Endodermal cell (in vitro differentiated cells): ENCODE data around the gene FTCD. TPM values are rescaled to one million over a fixed set of nuclear protein-coding genes. Genes with fewer than 3 reads are reported as not detected.

Source experiments
- DNase-seq: peaks from one replicate; pipeline ENCODE4 v3.0.0-alpha.2; 2017
- H3K27ac ChIP-seq: 2 replicates; pipeline ENCODE4 v1.5.1; 2013; ENCODE audit warnings: mild to moderate bottlenecking, low read depth, low read length, moderate library complexity
- H3K27me3 ChIP-seq: 2 replicates; pipeline ENCODE4 v1.6.1; 2013; ENCODE audit warnings: mild to moderate bottlenecking, low read length, moderate library complexity; ENCODE audit not compliant: insufficient read depth, control insufficient read depth, poor library complexity, severe bottlenecking
- H3K36me3 ChIP-seq: 2 replicates; pipeline ENCODE4 v1.7.0; 2013; ENCODE audit warnings: mild to moderate bottlenecking, low read length, moderate library complexity; ENCODE audit not compliant: control insufficient read depth, insufficient read depth
- H3K4me1 ChIP-seq: one replicate; pipeline ENCODE4 v1.7.0; 2013; ENCODE audit warnings: low read length; ENCODE audit not compliant: control insufficient read depth, insufficient read depth
- H3K4me3 ChIP-seq: 2 replicates; pipeline ENCODE4 v1.5.1; 2013; ENCODE audit warnings: mild to moderate bottlenecking, low read length, moderate library complexity
- H3K9ac ChIP-seq: 2 replicates; pipeline ENCODE4 v1.6.1; 2013; ENCODE audit warnings: mild to moderate bottlenecking, low read length, moderate library complexity; ENCODE audit not compliant: poor library complexity, severe bottlenecking; ENCODE audit errors: extremely low read depth
- H3K9me3 ChIP-seq: 2 replicates; pipeline ENCODE4 v1.6.1; 2013; ENCODE audit warnings: mild to moderate bottlenecking, low read length, moderate library complexity; ENCODE audit not compliant: control insufficient read depth
- H3K27ac Mint-ChIP-seq: 2 replicates; pipeline ENCODE4 v1.8.0; 2020; ENCODE audit warnings: mixed read lengths
- H3K27me3 Mint-ChIP-seq: 2 replicates; pipeline ENCODE4 v1.8.0; 2021; ENCODE audit warnings: mild to moderate bottlenecking, mixed read lengths; ENCODE audit not compliant: insufficient read depth
- H3K36me3 Mint-ChIP-seq: 2 replicates; pipeline ENCODE4 v1.8.0; 2020; ENCODE audit warnings: low read depth, mixed read lengths
- H3K4me1 Mint-ChIP-seq: 2 replicates; pipeline ENCODE4 v1.8.0; 2020; ENCODE audit warnings: mixed read lengths
- H3K4me3 Mint-ChIP-seq: 2 replicates; pipeline ENCODE4 v1.8.0; 2020; ENCODE audit warnings: mild to moderate bottlenecking, moderate library complexity, mixed read lengths
- H3K9me3 Mint-ChIP-seq: 2 replicates; pipeline ENCODE4 v1.8.0; 2020; ENCODE audit warnings: mild to moderate bottlenecking, mixed read lengths
- CTCF ChIP-seq: fragments of 200-600 bp; sonication (generic); conservative IDR thresholded peaks from 2 replicates; pipeline ENCODE4 v1.5.0; 2021; ENCODE audit warnings: antibody characterized with exemption, mild to moderate bottlenecking
- WGBS, 2 experiments: methylation state at CpG; one replicate each; pipeline versions ENCODE4 v1.1.5 to v1.1.7; 2013; ENCODE audit warnings: missing lambda C conversion rate in 2 of 2, mixed read lengths in 1 of 2; ENCODE audit not compliant: insufficient coverage in 1 of 2, insufficient read length in 1 of 2; 5-methylcytosine and 5-hydroxymethylcytosine counted together
- total RNA-seq, 2 donors: library from RNA; stranded (reverse); fragmentation: NEBNext Ultra II Directional in 1 of 2; extraction: Animal tissue kit (Norgen Biotek cat#: 25700) in 1 of 2; gene quantifications; 2 replicates in 1 of 2; 3 replicates in 1 of 2; pipeline ENCODE4 v1.2.1, GENCODE V29; 2021

The FTCD gene
- total RNA-seq, 2 donors from 2014 or later, result 3.5 to 4.6 TPM

GRCh38 chr21:46093668-46094400 lies 61.5 kb downstream of the FTCD start:
- no peak for TF ChIP-seq CTCF
- H3K27ac ChIP-seq, result no peak overlapping the region
- Mint-ChIP-seq H3K36me3 (no peaks in the 10 kb centered on the region), H3K9me3 (peaks cover 33% of the 10 kb centered on the region), H3K27me3 (peaks cover 3% of the 10 kb centered on the region), H3K27ac (no peak overlapping the region), H3K4me1 (peaks cover 3% of the 10 kb centered on the region), H3K4me3 (no peak overlapping the region)
- no peaks in the 10 kb centered on the region for H3K9me3 ChIP-seq
- H3K27me3 ChIP-seq, result no peaks in the 10 kb centered on the region
- no peak overlapping the region for H3K4me3 ChIP-seq
- H3K9ac ChIP-seq, result no peak overlapping the region
- 87 to 92% methylated on average over 5 to 11 of the region's 11 CpGs for WGBS, 2 experiments
- no peaks in the 10 kb centered on the region for H3K4me1 ChIP-seq
- peak; percentile 50 for DNase-seq
- H3K36me3 ChIP-seq, result no peaks in the 10 kb centered on the region

GRCh38 chr21:46092811-46093667 lies 62.3 kb downstream of the FTCD start:
- Mint-ChIP-seq H3K27me3 (peaks cover 3% of the 10 kb centered on the region), H3K4me1 (peaks cover 3% of the 10 kb centered on the region), H3K9me3 (peaks cover 38% of the 10 kb centered on the region), H3K27ac (no peak overlapping the region), H3K4me3 (no peak overlapping the region), H3K36me3 (no peaks in the 10 kb centered on the region)
- Histone ChIP-seq H3K27ac (no peak overlapping the region), H3K4me1 (no peaks in the 10 kb centered on the region), H3K9me3 (peaks cover 4% of the 10 kb centered on the region), H3K36me3 (no peaks in the 10 kb centered on the region), H3K27me3 (no peaks in the 10 kb centered on the region), H3K9ac (no peak overlapping the region), H3K4me3 (no peak overlapping the region)
- no peak for TF ChIP-seq CTCF
- WGBS, 2 experiments, result 85 to 86% methylated on average over 6 to 11 of the region's 11 CpGs
- DNase-seq, result peak; percentile 37

GRCh38 chr21:46092026-46092764 lies 63.2 kb downstream of the FTCD start:
- H3K36me3 Mint-ChIP-seq, result no peaks in the 10 kb centered on the region
- H3K27ac Mint-ChIP-seq, result no peak overlapping the region

More at GRCh38 chr21:46092026-46092764, 63.2 kb downstream of the FTCD start:
- H3K4me1 ChIP-seq, result no peaks in the 10 kb centered on the region
- peaks cover 3% of the 10 kb centered on the region for H3K27me3 Mint-ChIP-seq
- H3K36me3 ChIP-seq, result no peaks in the 10 kb centered on the region
- H3K9ac ChIP-seq, result no peak overlapping the region
- TF ChIP-seq CTCF, result no peak
- H3K4me1 Mint-ChIP-seq, result peaks cover 3% of the 10 kb centered on the region
- H3K4me3 ChIP-seq, result no peak overlapping the region
- 91% methylated on average over 17 to 23 of the region's 23 CpGs for WGBS, 2 experiments
- DNase-seq, result no peak
- H3K9me3 Mint-ChIP-seq, result peaks cover 45% of the 10 kb centered on the region
- H3K9me3 ChIP-seq, result peaks cover 12% of the 10 kb centered on the region
- no peak overlapping the region for H3K4me3 Mint-ChIP-seq
- H3K27ac ChIP-seq, result no peak overlapping the region
- no peaks in the 10 kb centered on the region for H3K27me3 ChIP-seq
